Measurements from ENCODE around the gene ADAMTSL1. TPM values are rescaled to one million over a fixed set of nuclear protein-coding genes. Genes with fewer than 3 reads are reported as not detected.

ADAMTSL1 gene, protein sequence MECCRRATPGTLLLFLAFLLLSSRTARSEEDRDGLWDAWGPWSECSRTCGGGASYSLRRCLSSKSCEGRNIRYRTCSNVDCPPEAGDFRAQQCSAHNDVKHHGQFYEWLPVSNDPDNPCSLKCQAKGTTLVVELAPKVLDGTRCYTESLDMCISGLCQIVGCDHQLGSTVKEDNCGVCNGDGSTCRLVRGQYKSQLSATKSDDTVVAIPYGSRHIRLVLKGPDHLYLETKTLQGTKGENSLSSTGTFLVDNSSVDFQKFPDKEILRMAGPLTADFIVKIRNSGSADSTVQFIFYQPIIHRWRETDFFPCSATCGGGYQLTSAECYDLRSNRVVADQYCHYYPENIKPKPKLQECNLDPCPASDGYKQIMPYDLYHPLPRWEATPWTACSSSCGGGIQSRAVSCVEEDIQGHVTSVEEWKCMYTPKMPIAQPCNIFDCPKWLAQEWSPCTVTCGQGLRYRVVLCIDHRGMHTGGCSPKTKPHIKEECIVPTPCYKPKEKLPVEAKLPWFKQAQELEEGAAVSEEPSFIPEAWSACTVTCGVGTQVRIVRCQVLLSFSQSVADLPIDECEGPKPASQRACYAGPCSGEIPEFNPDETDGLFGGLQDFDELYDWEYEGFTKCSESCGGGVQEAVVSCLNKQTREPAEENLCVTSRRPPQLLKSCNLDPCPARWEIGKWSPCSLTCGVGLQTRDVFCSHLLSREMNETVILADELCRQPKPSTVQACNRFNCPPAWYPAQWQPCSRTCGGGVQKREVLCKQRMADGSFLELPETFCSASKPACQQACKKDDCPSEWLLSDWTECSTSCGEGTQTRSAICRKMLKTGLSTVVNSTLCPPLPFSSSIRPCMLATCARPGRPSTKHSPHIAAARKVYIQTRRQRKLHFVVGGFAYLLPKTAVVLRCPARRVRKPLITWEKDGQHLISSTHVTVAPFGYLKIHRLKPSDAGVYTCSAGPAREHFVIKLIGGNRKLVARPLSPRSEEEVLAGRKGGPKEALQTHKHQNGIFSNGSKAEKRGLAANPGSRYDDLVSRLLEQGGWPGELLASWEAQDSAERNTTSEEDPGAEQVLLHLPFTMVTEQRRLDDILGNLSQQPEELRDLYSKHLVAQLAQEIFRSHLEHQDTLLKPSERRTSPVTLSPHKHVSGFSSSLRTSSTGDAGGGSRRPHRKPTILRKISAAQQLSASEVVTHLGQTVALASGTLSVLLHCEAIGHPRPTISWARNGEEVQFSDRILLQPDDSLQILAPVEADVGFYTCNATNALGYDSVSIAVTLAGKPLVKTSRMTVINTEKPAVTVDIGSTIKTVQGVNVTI (N-terminal part only)
- 14.5 and 51.2 TPM in 2 replicates for total RNA-seq (ENCODE audit: low replicate concordance)

DNA sequence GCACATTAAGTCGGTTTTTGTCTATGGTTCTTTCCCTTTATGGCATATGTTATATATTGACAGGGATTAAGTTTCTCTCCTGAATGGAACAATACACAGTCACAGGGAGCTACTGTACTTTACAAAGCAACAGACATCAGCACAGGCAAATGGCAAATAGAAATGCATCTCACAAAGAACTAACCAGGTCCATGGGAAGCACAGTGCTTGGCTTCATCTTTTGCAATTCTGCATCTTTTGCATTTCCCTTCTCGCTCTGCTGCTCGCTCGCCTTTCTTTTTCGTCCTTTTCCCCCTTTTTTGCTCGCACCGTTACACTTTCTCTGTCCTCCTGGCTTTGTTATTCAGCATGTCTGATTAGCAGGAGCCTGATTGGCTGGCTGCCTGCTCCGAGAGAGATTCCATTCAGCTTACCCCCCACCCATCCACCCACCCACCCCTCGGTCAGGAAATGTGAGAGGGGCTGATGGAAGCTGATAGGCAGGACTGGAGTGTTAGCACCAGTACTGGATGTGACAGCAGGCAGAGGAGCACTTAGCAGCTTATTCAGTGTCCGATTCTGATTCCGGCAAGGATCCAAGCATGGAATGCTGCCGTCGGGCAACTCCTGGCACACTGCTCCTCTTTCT is at the start of gene ADAMTSL1:
TSS of gene ADAMTSL1 (plus strand) at position 502 of the 628 bp plus-strand sequence. CDS start at position 582, 80 bp downstream.

All from smooth muscle cell of the coronary artery (primary cell).